Measurements from ENCODE around the gene TRIM21. TPM values are rescaled to one million over a fixed set of nuclear protein-coding genes. Genes with fewer than 3 reads are reported as not detected.
"Not testable (repeated sequence)": the region's sequence is repeated elsewhere in the genome, so short reads cannot be mapped to it uniquely, and the experiment has no call there.

The TRIM21 gene
- total RNA-seq, 2 experiments from 2014 or later = 12.9 to 13.1 TPM

GRCh38 chr11:4345366-4345765 lies 48.1 kb downstream of the TRIM21 start:
- H4K20me1 ChIP-seq (ENCODE audit: insufficient read depth, low read length); H3K9me3 ChIP-seq (ENCODE audit: low read length); H2AFZ ChIP-seq (ENCODE audit: low read length); DNase-seq (ENCODE audit: low spot score); H3K27ac ChIP-seq (ENCODE audit: low read depth, low read length, poor library complexity, severe bottlenecking); BruUV-seq (replicated peaks); H3K36me3 ChIP-seq (ENCODE audit: insufficient read depth, low read length); H3K4me3 ChIP-seq (ENCODE audit: low read depth, low read length, poor library complexity, severe bottlenecking); CTCF ChIA-PET (ENCODE audit: unreplicated experiment); intact Hi-C loops (cut with micrococcal nuclease; ENCODE audit: unreplicated experiment); H3K4me2 ChIP-seq (ENCODE audit: low read length); H3K9me2 ChIP-seq (ENCODE audit: insufficient read depth, low read length); H3K79me2 ChIP-seq (ENCODE audit: insufficient read depth, low read depth, low read length); H3K4me1 ChIP-seq (ENCODE audit: insufficient read depth, low read length, poor library complexity, severe bottlenecking); POLR2A ChIA-PET: not testable (repeated sequence)

Other genes starting within 250 kb of the TRIM21 start
- gene OR52B4, start 25.3 kb downstream of the TRIM21 start, total RNA-seq (2014; rRNA removed; shearing (Covaris generic)) = not detected in 2 replicates
- gene OR52B4, start 25.3 kb downstream of the TRIM21 start, total RNA-seq (2022) = not detected in 2 replicates
- not detected in 2 replicates for gene OR52K2, start 55.6 kb upstream of the TRIM21 start, total RNA-seq (2014; rRNA removed; shearing (Covaris generic))
- gene OR52K2, start 55.6 kb upstream of the TRIM21 start, total RNA-seq (2022) = not detected in 2 replicates
- not detected in 2 replicates for gene OR52K1, start 88.9 kb upstream of the TRIM21 start, total RNA-seq (2014; rRNA removed; shearing (Covaris generic))
- not detected in 2 replicates for gene OR52K1, start 88.9 kb upstream of the TRIM21 start, total RNA-seq (2022)
- gene OR52M1, start 151.5 kb upstream of the TRIM21 start, total RNA-seq (2014; rRNA removed; shearing (Covaris generic)) = not detected in 2 replicates
- gene OR52M1, start 151.5 kb upstream of the TRIM21 start, total RNA-seq (2022) = not detected in 2 replicates
- not detected in 2 replicates for gene OR52I2, start 188.0 kb upstream of the TRIM21 start, total RNA-seq (2014; rRNA removed; shearing (Covaris generic))
- gene OR52I2, start 188.0 kb upstream of the TRIM21 start, total RNA-seq (2022) = not detected in 2 replicates
- not detected in 2 replicates for gene OR52I1, start 200.3 kb upstream of the TRIM21 start, total RNA-seq (2014; rRNA removed; shearing (Covaris generic))
- gene OR52I1, start 200.3 kb upstream of the TRIM21 start, total RNA-seq (2022) = not detected in 2 replicates
- gene TRIM68, start 214.5 kb upstream of the TRIM21 start, total RNA-seq (2014; rRNA removed; shearing (Covaris generic)) = 10.4 and 13.2 TPM in 2 replicates
- 11.9 and 15.8 TPM in 2 replicates for gene TRIM68, start 214.5 kb upstream of the TRIM21 start, total RNA-seq (2022)
- gene OR51D1, start 243.8 kb upstream of the TRIM21 start, total RNA-seq (2014; rRNA removed; shearing (Covaris generic)) = not detected in 2 replicates
- not detected in 2 replicates for gene OR51D1, start 243.8 kb upstream of the TRIM21 start, total RNA-seq (2022)